ENCODE data around the gene ARMH2.
"Not testable (repeated sequence)": the region's sequence is repeated elsewhere in the genome, so short reads cannot be mapped to it uniquely, and the experiment has no call there.

The ARMH2 gene

DNA sequence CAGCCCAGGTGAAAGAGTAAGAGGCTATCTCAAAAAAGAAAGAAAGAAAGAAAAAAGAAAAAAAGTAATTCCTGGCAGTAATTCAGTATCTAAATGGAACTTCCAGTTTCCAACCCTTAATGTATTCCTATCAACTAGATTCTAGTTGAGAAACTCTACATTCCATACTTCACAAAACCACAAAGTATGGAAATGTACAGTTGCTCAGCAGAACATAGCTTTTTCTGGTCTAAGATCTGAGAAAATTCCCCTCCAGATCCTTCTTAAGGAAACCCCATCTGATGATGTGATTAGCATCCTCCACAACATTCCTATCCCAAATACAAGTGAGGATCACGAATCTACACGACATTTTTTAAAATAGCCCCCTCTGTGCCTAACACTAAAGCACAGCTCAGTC lies 3.6 kb downstream of the ARMH2 start:
- TF ChIP-seq ZNF274 (IDR thresholded peaks at IDR 0.05; ENCODE audit: low read depth, low read length): no peak
- H3K4me3 ChIP-seq (ENCODE audit: low read length): no peak overlapping the region

DNA sequence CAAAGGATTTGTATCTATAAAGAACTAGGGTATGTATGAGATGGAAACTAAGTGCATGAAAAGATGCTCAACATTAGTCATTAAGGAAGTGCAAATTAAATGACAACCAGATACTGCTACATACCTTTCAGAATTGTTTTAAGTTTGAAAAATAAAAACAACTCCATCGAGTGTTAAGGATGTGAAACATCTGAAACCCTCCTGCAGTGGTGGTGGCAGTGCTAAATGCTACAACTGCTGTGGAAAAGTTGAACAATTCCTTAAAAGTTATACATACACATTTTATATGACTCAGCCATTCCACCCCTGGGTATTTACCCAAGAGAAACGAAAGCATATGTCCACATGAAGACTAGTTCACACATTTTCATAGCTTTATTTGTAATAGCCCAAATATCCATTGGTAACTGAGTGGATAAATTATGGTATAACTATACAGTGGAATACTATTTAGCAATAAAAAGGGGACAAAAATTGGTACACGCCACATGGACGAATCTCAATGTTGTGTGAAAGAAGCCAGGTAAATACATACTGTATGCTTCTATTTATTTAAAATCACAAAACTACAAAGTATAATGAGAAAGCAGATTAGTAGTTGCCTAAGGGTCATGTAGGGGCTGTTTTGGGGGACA lies 10.6 kb downstream of the ARMH2 start:
- no peak for TF ChIP-seq ZNF274 (IDR thresholded peaks at IDR 0.05; ENCODE audit: low read depth, low read length)
- H3K4me3 ChIP-seq (ENCODE audit: low read length): no peak overlapping the region

DNA sequence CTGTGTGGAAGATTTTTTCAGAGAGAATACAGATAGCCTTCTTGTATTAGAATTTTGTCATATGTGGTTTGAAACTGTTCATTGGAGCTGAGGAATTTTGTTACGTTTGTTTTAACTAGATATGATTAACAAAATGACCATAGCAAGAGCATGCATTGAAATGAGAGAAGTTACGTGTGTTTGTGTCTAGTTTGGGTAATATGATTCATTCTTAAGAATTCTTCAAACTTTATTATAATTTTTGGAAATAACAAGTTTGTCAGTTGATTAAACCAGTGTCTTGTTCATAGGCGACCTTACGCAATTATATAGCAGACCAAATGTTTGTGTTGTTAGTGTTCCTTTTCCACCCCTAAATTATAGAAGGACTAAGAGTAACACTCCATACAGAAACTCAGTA lies 18.5 kb downstream of the ARMH2 start:
- no peak overlapping the region; the same call in 1 of the 2 replicates for H3K4me3 ChIP-seq (ENCODE audit: low read length)
- TF ChIP-seq ZNF274 (IDR thresholded peaks at IDR 0.05; ENCODE audit: low read depth, low read length): no peak

DNA sequence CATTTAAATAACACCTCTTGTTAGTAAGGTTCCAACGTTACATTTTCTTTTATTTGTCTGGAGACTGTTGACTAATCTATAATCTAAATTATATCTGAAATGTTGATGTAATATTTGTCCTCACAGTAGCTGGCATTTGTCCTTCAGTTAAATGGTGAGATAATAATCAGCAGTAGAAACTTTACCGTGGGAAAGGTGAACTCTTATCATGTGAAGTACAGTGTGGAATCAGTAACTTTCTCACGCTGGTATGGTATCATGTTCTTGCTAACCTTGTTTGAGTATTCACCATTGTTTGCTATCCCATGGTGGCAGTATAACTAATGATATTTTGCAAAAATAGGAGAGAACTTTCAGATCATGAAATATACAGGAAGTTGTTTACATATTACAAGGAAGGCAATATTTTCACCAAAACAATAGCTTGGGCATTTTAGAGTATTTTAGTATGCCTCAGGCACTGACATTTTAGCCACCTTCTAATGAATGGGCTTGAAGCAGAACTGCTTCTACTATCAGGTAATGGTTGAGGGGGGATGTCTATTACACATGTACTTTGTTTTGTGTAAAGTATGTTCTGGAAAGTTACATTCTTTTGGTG lies 19.2 kb downstream of the ARMH2 start:
- peak overlapping the region; percentile 13; the same call in 1 of the 2 replicates for H3K4me3 ChIP-seq (ENCODE audit: low read length)
- no peak for TF ChIP-seq ZNF274 (IDR thresholded peaks at IDR 0.05; ENCODE audit: low read depth, low read length)

DNA sequence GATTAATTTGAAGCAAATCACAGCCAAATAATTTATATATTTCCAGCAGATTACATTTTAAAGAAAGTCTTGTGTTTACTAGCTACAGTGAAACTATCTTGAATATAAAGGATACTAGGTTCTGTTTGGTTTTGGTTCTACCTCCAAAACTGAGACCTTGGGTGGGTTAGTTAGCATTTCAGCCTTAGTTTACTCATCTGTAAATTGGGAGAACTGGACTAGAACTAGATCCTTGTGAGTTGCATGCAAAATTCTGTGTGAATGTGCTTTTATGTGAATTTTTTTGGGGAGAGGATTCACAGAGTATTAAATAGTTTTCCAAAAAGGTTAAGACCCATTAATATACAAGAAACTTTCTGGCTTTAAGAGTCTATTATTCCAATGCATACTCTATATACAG lies 19.8 kb downstream of the ARMH2 start:
- no peak for TF ChIP-seq ZNF274 (IDR thresholded peaks at IDR 0.05; ENCODE audit: low read depth, low read length)
- H3K4me3 ChIP-seq (ENCODE audit: low read length): no peak overlapping the region; the same call in 1 of the 2 replicates

DNA sequence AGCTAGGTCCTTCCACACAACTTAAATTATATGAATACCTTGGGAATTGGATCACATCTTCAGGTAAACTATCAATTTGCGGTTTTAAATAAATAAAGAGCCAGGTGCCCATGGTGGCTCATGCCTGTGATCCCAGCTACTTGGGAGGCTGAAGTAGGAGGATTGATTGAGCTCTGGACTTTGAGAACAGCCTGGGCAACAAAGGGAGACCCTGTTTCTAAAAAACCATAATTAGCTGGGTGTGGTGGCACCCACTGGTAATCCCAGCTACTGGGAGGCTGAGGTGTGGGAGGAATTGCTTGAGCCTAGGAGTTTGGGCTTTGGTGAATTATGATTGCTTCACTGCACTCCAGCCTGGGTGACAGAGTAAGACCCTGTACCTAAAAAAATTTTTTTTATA lies 20.6 kb downstream of the ARMH2 start:
- peak overlapping the region; percentile 10 for H3K4me3 ChIP-seq (ENCODE audit: low read length)

DNA sequence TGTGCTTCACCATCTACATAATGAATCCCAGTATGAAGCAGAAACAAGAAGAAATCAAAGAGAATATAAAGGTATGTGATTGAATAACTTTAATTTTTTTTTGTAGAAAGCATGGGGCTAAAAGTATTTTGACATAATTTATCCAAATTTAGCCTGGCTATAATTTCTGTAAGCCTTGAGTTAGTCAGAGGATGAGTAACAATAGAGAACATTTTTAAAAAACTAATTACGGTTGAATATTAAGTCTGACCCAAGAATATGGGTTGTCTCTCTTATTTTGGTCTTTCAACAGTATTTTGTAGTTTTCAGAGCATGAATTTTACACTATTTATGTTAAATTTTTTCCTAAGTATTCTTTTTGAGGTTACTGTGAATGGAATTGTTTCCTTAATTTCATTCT lies 21.5 kb downstream of the ARMH2 start:
- peak overlapping the region; percentile 87; the same call in 1 of the 2 replicates for H3K4me3 ChIP-seq (ENCODE audit: low read length)

More for the DNA sequence above, 20.6 kb downstream of the ARMH2 start:
- TF ChIP-seq ZNF274 (IDR thresholded peaks at IDR 0.05; ENCODE audit: low read depth, low read length): no peak

DNA sequence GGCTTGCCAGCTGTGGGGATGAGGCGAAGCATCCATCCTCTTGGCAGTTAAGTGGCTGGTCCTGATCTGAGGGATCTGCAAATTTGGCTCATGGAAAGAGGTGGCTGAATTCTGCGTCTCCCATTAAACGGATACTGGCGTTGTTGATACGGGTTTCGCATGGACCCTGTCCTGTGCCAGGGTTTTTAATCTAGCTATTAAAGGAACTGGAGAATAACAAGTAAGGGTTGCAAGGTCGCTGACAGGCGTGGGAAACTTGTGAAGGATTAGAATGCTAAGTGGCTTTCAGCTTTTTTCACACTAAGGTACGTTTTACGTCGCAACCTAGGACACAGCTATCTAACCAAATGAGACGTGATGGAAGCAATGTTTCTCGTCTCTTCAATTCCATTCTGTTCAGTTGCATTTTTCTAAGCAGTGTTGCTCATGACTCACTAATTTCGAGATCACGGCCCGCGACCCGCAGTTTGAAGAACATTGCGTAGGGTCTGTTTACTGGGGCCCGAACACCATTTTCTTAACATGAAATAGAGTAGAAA lies 23.1 kb downstream of the ARMH2 start:
- TF ChIP-seq ZNF274 (IDR thresholded peaks at IDR 0.05; ENCODE audit: low read depth, low read length): no peak
- peak overlapping the region; percentile 87 for H3K4me3 ChIP-seq (ENCODE audit: low read length)

More for the DNA sequence above, 21.5 kb downstream of the ARMH2 start:
- TF ChIP-seq ZNF274 (IDR thresholded peaks at IDR 0.05; ENCODE audit: low read depth, low read length): no peak

DNA sequence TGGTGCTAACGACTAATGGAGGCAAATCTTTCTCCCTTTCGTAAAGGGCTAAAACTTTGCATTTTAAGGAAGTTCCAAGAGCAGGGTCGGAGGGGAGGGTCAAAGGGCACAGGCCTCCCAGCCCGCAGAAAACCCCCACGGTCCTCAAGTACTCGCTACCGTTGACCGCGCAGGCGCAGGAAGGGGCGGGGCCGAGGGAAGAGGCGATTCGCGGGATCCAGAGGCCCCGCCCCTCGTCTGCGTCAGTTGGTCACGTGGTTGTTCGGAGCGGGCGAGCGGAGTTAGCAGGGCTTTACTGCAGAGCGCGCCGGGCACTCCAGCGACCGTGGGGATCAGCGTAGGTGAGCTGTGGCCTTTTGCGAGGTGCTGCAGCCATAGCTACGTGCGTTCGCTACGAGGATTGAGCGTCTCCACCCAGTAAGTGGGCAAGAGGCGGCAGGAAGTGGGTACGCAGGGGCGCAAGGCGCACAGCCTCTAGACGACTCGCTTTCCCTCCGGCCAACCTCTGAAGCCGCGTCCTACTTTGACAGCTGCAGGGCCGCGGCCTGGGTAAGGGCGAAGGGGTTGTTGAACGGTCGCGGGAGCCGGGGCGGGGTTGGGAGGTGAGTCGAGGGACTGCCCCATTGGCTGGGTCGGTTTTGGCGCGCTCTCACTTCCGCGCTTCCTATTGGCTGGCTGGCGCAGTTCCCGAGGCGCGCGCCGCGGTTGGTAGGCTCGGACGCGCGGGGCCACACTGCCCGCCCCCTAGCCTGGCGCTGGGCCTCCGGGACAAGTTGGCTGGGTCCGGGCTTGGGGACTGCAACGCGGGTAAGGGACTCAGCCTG lies 23.8 kb downstream of the ARMH2 start, which contains the start of gene GMNN:
GMNN (plus strand) TSS at position 242 of the 824 bp plus-strand sequence. CDS start 2,310 bp downstream, outside the sequence.
- H3K4me3 ChIP-seq (ENCODE audit: low read length): peak within 1 kb of the TSS; percentile 87
- no peak for TF ChIP-seq ZNF274 (IDR thresholded peaks at IDR 0.05; ENCODE audit: low read depth, low read length)

DNA sequence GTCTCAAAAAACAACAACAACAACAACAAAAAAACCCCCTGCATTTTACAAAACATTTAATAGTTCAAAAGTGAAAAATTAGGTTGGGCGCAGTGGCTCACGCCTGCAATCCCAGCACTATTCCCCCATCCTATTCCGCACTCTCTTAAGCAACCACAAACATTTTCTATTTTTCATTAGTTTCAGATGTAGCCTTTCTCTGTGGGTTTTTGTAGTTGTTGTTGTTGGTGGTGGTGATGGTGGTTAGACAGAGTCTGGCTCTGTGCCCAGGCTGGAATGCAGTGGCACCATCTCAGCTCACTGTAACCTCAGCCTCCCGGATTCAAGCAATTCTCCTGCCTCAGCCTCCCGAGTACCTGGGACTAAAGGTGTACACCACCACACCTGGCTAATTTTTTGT lies 30.4 kb downstream of the ARMH2 start:
- H3K4me3 ChIP-seq (ENCODE audit: low read length): no peak overlapping the region
- TF ChIP-seq ZNF274 (IDR thresholded peaks at IDR 0.05; ENCODE audit: low read depth, low read length): no peak

DNA sequence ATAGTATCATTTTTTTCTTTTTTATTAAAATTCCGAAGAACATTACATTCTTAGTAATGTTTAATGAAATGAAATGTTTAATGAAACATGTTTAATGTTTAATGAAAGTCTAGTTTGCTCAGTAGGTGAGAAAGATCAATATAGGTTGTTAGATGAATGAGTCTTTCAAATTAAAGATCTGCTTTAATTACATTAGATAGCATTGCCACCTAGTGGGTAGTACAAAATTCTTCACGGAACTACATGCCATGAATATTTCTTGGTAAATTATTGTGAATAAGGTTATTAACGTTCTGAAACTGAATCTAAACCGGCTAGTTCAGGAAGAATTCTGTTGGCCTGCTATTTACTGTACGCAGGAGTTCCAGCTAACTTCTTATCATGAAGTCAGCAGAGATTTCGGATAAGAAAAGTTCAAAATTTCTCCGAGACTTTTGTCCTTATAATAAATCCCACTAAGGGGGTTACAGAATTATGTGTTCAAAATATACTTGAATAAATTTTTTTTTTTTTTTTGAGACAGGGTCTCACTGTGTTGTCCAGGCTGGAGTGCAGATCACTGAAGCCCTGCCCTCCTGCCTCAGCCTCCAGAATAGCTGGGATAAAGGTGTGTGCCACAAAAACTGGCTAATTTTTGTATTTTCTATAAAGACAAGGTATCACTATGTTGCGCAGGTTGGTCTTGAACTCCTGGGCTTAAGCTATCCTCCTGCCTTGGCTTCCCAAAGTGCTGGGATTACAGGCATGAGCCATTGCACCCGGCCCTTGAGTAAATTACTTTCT lies 31.8 kb downstream of the ARMH2 start:
- no peak for TF ChIP-seq ZNF274 (IDR thresholded peaks at IDR 0.05; ENCODE audit: low read depth, low read length)
- H3K4me3 ChIP-seq (ENCODE audit: low read length): no peak overlapping the region

DNA sequence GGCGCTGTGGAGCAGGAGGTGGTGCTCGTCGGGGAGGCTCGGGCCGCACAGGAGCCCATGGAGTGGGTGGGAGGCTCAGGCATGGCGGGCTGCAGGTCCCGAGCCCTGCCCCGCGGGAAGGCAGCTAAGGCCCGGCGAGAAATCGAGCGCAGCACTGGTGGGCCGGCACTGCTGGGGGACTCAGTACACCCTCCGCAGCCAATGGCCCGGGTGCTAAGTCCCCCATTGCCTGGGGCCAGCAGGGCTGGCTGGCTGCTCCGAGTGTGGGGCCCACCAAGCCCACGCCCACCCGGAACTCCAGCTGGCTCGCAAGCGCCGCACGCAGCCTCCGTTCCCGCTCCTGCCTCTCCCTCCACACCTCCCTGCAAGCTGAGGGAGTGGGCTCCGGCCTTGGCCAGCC lies 32.7 kb downstream of the ARMH2 start:
- H3K4me3 ChIP-seq (ENCODE audit: low read length): not testable (repeated sequence)

DNA sequence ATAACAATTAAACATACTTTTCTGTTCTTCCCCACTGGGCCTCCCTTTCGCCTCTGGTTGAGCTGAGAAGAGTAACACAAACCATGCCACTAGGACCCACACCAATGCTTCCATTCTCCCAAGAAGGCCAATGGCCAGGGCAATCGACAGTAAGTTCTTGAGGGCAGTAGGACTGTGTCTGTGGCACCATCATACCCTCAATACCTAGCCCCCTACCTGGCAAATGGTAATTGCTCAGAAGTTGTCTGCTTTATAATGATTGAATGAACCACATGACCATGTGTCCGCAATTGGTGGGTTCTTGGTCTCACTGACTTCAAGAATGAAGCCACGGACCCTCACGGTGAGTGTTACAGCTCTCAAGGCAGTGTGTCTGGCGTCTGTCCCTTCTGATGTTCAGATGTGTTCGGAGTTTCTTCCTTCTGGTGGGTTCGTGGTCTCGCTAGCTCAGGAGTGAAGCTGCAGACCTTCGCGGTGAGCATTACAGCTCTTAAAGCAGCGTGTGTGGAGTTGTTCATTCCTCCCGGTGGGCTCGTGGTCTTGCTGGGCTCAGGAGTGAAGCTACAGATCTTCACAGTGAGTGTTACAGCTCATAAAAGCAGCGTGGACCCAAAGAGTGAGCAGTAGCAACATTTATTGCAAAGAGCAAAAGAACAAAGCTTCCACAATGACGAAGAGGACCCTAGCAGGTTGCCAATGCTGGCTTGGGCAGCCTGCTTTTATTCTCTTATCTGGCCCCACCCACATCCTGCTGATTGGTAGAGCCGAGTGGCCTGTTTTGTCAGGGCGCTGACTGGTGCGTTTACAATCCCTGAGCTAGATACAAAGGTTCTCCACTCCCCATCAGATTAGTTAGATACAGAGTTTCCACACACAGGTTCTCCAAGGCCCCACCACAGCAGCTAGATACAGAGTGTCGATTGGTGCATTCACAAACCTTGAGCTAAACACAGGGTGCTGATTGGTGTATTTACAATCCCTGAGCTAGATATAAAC lies 33.6 kb downstream of the ARMH2 start:
- not testable (repeated sequence) for H3K4me3 ChIP-seq (ENCODE audit: low read length)

Data from GM08714 (cell line).